NCI-H1105 treated with DMSO at 0.1 percent for 48 hours (cell line): ENCODE data around the gene HCN3.
"Not testable (repeated sequence)": the region's sequence is repeated elsewhere in the genome, so short reads cannot be mapped to it uniquely, and the experiment has no call there.

ENCODE experiments used
- DNase-seq: peaks from one replicate; lab custom pipeline; 2025; lab: John Stamatoyannopoulos, UW

HCN3 gene

DNA sequence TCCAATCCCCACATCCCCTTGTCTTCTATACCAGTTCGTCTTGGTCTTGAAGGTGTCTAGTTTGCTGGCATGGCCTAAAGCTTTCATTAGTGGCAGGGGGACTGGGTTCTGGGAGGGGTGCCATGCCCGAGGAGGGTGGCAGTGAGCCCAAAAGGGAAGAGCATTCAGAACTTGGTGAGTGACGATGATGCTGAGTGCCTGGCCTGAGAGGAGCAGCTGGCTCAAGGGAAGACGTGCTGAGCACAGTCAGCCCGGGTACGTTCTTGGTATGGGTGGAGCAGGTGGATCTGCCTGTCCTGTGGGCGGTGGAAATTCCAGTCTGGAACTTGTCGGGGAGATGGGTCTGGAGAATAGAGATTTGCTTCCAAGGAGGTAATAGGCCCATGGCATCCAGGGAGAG is 36.0 kb downstream of the HCN3 start:
- no peak for DNase-seq

DNA sequence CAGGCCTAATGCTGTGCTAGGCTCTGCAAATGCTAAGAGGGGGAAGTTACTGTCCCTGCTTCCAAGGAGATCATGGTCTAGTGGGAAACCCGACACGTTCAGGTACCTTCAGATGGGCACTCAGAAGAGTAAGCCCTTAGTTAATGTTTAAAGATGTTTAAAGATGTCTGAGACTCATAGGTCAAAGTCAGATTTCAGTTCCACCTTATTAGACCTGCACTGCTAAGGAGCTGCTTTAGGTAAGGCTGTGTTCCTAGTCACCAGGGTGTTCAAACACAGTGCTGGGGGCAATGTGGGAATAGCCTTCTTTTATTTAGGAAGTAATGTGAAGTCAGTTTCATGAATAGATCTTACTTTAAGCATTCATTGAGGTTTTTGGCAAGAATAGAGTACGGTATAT is 39.7 kb downstream of the HCN3 start:
- DNase-seq = no peak

DNA sequence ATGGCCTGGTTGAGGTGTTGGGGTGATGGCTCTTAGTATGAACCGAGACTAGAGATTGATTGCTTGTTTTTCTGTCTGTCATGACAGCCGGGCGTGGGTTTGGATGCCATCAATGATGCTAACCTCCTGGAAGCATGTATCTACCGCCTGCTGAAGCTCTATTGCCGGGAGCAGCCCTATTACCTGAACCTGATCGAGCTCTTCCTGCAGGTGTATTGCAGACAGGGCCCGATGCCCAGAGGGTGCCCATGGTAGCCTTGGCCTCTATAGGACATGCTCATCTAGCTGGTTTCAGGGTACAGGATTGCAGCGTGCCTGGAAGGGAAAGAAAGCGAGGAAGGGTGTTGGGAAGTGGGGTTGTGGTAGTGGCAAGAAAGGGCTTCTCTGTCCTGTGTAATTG is 40.8 kb downstream of the HCN3 start:
- DNase-seq = no peak

DNA sequence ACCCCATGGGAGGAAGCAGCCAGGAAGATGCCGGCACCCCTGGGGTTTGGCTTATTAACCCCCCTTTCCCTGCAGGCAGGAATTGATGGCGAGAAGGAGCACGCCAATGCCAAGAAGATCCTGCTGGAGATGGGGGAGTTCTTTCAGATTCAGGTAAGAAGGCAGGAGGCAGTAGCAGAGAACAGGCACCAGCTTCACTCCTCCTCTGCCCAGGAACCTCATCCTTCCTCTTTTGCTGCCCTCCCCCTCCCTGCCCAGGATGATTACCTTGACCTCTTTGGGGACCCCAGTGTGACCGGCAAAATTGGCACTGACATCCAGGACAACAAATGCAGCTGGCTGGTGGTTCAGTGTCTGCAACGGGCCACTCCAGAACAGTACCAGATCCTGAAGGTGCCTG is 42.3 kb downstream of the HCN3 start:
- DNase-seq = no peak

DNA sequence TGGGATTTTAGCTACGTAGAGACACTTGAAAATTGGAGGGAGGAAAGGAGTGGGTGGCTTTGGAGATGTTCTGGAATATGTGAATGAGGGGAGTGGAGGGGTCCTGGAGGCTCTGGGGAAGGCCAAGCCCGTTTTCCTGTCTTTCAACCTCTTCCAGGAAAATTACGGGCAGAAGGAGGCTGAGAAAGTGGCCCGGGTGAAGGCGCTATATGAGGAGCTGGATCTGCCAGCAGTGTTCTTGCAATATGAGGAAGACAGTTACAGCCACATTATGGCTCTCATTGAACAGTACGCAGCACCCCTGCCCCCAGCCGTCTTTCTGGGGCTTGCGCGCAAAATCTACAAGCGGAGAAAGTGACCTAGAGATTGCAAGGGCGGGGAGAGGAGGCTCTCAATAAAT is 43.0 kb downstream of the HCN3 start:
- no peak for DNase-seq

DNA sequence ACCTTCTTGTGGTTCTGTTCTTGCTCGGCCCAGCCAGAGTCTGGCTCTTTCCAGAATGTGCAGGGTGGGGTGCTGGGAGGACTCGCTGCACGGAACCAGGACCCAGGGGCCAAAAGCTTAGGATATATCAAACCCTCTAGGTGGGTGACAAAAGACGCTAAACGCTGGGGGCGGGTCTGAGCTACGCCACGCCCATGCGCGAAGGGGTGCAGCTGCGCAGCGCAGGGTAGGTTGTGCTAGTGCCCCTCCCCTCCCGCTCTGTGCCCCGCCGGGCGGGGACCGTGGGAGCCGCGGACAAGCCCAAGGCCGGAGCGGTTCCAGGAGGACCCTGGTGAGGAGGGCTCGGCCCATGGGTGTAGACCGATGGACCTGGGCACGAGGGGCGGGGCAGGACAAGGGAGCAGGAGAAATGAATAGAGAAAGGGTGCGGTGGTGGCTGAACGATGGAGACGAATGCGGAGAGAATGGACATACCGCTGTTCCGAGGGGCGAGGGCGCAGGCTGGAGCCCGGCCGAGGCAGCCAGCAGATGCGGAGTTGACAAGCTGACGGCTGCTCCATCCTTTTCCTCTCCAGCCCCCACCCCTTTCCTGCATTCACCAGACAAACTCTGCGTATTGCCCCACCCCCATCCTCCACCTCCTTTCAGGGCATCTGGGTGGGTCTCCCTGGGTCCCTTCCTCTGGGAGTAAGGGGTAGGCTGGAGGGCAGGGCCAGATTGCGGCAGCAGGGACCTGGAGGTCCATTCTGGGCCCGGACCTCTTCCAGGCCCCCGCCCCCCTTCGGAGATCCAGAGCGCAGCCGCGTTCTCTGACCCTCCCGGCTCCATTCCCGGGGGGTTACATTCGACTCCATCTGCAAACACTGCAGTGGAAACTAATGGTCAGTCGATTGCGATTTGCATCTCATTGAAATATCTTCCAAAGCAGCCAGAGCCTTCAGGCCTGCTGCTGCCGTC is 43.7 kb downstream of the HCN3 start, which contains the start of gene RUSC1:
Gene RUSC1 (plus strand): TSS at position 234 of the 957 bp plus-strand sequence. CDS start 880 bp downstream, outside the sequence.
- DNase-seq = peak; percentile 88

DNA sequence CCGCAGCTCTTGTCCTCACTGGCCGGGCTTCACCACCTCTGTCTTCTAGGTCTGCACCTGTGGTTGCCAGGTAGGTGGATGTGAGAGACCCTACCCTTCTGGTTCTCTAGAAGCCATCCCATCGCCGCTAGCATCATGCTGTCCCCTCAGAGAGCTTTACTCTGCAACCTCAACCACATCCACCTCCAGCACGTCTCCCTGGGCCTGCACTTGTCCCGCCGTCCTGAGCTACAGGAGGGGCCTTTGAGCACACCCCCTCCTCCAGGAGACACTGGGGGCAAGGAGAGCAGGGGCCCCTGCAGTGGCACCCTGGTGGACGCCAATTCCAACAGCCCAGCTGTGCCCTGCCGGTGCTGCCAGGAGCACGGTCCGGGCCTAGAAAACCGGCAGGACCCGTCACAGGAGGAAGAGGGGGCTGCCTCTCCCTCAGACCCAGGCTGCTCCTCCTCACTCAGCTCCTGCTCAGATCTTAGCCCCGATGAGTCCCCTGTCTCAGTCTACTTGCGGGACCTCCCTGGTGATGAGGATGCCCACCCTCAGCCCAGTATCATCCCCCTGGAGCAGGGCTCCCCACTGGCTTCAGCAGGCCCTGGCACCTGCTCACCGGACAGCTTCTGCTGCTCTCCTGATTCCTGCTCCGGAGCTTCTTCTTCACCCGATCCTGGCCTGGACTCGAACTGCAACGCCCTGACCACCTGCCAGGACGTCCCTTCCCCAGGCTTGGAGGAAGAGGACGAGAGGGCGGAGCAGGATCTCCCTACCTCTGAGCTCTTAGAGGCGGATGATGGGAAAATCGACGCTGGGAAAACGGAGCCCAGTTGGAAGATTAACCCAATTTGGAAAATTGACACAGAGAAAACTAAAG is 44.6 kb downstream of the HCN3 start:
- no peak for DNase-seq

DNA sequence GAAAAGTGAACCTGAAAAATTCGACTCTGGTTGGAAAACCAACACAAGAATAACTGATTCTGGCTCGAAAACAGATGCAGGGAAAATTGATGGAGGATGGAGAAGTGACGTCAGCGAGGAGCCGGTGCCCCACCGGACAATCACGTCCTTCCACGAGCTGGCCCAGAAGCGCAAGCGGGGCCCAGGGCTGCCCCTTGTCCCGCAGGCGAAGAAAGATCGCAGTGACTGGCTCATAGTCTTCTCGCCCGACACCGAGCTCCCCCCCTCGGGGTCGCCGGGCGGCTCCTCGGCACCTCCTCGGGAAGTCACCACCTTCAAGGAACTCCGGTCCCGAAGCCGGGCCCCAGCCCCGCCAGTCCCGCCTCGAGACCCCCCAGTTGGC is 45.3 kb downstream of the HCN3 start:
- DNase-seq = peak; percentile 13

DNA sequence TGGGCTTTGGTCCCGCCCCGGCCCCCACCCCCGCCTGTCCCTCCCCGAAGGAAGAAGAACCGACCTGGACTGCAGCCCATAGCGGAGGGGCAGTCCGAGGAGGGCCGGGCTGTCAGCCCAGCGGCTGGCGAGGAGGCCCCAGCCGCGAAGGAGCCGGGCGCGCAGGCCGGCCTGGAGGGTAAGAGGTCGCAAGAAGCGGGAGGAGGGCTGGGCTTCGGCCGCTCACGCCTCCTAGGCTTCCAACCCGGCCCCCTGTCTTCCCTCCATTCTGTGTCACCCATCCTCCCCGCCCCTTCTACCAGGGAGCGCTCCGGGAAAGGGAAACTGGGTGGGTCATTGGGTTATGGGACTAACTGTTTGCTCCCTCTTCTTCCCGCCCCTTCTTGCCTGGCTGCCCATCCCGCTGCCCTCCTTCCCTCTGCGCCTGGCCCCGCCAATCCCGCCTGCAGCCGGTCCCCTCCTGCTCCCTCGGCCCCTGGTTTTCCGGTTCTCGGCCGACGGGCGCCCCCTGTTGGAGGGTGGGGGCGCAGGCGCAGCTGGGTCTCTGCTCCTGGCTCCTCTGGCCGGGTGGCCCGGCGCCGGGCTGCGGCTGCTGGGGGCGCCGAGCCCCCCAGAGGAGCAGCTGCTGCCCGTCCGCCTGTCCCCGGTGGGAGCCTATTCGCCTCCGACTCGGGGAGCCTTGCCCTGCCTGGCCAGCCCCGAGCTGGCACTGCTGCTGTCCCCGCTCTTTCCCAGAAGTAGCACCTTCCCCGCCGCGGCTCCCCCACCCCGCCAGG is 45.9 kb downstream of the HCN3 start:
- peak; percentile 85 for DNase-seq

DNA sequence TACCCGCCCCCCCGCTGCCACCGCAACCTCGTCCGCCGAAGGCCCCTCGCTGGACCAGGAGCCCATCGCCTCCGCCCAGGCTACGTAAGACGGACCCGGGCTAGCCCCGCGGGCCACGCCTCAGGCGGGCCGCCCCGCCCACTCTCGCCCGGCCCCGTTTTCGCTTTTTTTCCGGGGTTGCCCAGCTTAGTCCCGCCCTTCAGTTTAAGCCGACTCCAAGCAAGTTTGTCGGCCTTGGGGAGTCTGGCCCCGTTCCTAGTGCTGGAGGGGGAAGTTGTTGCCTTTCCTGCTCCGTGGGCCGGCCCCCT is 46.4 kb downstream of the HCN3 start:
- peak; percentile 72 for DNase-seq

DNA sequence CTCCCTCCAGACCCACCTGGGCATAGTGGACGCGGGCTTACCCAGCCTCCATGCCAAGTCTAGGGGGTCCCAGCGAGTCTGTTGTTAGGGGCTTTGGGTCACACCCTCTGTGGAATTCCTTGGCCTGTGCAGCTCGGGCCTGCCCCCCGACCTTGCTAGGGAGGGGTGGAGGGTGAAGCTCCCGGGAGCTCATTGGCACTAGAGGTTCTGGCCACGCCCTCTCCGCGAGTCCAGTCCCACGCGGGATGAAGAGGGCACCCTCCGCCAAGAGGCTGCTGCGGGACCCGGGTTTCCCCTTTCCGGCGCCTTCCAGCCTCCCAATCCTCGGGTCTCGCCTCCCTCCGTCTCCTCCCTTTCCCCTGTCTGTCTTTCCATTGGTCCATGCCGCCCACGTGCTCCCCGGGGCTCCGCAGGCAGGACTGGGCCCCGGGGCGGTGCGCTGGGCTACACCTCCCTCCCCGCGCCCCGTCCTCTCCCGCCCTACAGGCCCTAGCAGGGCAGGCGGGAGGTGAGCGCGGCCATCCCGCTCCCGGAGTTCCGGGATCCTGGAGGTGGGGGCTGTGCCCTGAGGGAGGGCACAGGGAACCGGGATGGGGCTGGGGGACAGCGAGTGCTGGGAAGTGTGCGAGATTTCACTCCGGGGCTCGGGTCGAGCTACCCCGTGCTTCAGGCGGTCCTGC is 46.9 kb downstream of the HCN3 start:
- DNase-seq = peak; percentile 92

DNA sequence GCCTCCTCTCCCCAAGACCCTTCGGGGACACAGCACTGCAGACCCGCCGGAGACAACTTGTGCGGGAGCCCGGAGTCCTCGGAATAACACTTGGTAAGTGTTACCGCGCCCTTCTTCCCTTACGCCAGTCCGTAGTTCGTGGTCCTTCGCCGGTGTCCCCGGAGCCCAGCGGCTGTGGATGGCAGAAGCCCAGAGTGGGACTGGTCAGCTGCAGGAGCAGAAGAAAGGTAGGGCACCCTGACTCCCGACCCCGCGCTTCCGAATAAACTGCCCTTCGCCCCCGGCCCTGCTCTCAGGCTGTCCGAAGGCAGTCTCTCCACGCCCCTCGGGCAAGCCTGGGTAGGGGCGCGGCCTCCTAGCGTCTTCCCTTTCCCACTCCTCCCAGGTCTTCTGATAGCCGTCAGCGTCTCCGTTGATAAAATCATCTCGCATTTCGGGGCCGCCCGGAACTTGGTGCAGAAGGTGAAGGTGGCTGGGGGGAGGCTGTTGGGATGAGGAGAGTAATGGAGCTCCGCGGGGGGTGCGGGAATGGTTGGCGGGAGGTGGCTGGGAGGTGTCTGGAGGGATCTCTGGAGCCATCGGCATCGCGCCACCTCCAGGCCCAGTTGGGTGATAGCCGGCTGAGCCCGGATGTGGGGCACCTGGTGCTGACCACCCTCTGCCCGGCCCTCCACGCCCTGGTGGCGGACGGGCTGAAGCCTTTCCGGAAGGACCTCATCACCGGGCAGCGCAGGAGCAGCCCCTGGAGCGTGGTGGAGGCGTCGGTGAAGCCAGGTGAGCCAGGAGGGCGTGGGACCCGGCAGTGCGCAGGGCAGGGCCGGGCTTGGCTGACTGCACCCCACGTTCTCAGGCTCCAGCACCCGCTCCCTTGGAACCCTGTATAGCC is 47.7 kb downstream of the HCN3 start:
- peak; percentile 41 for DNase-seq

DNA sequence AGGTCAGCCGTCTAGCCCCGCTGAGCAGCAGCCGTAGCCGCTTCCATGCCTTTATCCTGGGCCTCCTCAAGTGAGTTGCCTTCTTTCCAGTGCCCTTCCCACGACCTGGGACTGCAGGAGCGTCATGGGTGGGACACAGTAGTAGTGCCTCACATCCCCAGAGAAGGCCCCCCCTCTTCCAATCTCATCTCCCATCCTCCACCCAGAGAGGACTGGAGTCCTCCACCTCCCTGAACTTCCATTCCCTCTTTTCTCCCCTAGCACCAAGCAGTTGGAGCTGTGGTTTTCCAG is 48.3 kb downstream of the HCN3 start:
- no peak for DNase-seq

DNA sequence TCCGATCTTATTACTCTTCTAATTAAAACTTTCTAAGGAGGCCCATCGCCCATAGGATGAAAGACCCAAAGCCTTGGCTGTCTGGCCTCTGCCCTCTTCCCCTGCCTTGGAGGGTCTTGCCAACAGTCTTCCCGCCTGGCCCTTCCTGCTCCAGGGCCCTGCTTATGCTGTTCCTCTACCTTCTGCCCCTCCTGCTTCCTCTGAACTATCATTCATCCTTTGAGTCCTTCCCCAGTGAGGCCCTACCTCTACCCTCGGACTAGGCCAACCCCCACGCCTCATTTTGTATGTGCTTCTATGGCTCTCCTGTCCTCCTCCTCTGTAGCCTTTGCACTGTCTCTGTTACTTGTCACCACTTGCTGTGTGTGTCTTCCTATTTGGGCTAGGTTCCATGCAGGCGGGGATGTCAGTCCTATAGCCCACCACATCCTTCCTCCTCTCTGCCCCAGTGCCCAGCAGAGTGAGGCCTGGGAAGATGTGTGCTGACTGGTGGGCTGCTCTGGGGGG is 48.8 kb downstream of the HCN3 start:
- DNase-seq = no peak

DNA sequence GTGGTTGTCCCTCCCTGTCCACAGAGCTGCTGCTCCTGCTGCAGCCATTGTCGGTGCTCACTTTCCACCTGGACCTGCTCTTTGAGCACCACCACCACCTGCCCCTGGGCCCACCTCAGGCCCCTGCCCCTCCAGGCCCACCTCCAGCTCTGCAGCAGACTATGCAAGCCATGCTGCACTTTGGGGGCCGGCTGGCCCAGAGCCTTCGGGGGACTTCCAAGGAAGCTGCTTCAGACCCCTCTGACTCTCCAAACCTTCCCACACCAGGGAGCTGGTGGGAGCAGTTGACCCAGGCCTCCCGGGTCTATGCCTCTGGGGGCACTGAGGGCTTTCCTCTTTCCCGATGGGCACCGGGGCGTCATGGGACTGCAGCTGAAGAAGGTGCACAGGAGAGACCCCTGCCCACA is 49.4 kb downstream of the HCN3 start:
- no peak for DNase-seq

DNA sequence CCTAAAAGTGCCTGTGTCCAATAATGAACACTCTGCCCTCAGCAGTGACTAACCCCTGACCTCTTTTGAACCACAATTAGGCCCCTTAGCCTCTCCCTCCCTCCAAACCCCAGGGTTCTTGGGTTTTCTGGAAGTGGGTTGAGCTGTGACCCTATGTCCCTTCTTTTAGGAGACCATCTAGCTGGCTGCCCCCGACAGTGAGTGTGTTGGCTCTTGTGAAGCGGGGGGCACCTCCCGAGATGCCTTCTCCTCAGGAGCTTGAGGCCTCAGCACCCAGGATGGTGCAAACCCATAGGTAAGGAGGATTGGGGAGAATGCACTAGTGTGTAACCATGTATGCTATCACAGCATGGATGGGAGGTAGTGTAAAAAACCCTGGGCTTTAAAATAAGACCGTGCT is 50.7 kb downstream of the HCN3 start:
- no peak for DNase-seq

DNA sequence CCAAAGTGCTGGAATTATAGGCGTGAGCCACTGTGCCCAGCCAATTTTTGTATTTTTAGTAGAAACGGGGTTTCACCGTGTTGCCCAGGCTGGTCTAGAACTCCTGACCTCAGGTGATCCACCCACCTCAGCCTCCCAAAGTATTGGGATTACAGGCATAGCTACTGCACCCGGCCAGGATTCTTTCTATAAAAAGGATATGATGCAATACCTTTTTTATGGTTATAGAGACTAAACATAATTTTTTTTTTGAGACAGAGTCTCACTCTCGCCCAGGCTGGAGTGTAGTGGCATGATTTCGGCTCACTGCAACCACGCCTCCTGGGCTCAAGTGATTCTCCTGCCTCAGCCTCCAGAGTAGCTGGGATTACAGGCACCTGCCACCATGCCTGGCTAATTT is 51.6 kb downstream of the HCN3 start:
- DNase-seq = not testable (repeated sequence)

DNA sequence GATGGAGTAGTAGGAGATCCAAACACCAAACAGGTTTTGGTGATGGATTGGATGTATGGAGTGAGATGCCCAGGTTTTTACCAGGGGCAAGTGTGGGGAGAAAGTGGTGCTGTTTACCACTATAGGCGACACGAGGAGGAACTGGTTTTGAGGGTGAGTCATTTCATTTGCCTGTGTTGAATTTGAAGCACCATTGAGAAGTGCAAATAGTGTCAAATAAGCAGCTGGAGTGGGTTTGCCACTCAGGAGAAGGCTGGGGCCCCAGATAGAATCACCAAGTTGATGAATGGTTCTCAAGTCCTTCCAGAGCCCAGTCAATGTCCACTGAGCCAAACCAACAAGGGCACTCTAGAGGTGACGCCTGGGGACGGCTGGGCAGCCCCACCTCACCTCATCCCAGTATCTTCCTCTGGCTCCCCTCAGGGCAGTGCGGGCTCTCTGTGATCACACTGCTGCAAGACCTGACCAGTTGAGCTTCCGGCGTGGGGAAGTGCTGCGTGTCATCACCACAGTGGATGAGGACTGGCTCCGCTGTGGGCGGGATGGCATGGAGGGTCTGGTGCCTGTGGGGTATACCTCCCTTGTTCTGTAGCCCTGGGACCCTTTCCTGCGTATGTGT is 52.8 kb downstream of the HCN3 start:
- DNase-seq = no peak

DNA sequence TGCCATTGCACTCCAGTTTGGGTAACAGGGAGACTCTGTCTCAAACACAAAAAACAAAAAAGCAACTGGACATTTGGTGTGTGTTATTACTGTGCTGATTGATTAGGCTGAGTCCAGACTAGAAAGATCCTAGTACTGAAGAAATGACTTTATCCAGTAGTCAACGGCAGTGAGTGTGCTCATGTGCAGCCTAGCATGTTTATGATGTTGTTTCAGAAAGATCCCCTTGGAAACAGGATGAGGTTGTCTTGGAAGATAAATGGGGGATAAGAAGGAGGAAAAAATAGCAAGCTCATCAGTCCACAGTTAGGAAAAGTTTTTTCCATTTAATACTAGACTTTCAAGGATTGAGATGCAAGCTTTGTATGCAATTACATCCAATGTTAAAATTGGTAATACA is 57.7 kb downstream of the HCN3 start:
- no peak for DNase-seq
